ENCODE measurements around the gene SNAI3. TPM values are rescaled to one million over a fixed set of nuclear protein-coding genes. Genes with fewer than 3 reads are reported as not detected.

Gene SNAI3
- total and polyA plus RNA-seq, 2 of the 4 experiments (the other 2 are of a cell fraction): 0.21 TPM; not detected in 1

DNA sequence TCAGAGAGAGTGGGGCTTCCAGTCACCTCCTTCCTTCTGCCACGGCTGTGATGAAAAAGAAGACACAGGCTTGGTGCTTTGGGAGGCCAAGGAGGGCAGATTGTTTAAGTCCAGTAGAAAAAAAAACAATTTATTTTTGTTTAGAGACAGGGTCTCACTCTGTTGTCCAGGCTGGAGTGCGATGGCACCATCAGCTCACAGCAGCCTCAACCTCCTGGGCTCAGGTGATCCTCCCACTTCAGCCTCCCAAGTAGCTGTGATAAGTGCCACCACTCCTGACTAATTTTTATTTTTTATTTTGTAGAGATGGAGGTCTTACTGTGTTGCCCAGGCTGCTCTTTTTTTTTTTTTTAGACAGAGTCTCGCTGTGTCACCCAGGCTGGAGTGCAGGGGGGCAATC lies 20.7 kb downstream of the SNAI3 start:
- no peak overlapping the region for H2BK120ac ChIP-seq (ENCODE audit: low read depth, low read length)
- no TSS peak for BruUV-seq (replicated peaks)
- H3K56ac ChIP-seq (ENCODE audit: extremely low read depth, insufficient read depth, low read length): no peak overlapping the region
- DNase-seq (no peak), ATAC-seq (ENCODE audit: low read depth) (no peak)
- no peak overlapping the region for H4K8ac ChIP-seq (ENCODE audit: low read depth in 2 of 2, low read length in 2 of 2)
- no peaks in the 10 kb centered on the region for H3K9me3 ChIP-seq (ENCODE audit: control insufficient read depth, insufficient read depth, low read length)
- H3K14ac ChIP-seq (replicated peaks; ENCODE audit: low read depth, low read length): no peak overlapping the region
- TF ChIP-seq POLR2A (IDR thresholded peaks at IDR 0.05; ENCODE audit: low read depth, low read length): no peak
- TF ChIP-seq, protein P1, sequence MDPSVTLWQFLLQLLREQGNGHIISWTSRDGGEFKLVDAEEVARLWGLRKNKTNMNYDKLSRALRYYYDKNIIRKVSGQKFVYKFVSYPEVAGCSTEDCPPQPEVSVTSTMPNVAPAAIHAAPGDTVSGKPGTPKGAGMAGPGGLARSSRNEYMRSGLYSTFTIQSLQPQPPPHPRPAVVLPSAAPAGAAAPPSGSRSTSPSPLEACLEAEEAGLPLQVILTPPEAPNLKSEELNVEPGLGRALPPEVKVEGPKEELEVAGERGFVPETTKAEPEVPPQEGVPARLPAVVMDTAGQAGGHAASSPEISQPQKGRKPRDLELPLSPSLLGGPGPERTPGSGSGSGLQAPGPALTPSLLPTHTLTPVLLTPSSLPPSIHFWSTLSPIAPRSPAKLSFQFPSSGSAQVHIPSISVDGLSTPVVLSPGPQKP (IDR thresholded peaks at IDR 0.05; ENCODE audit: borderline replicate concordance, low read depth, low read length): no peak
- TF ChIP-seq, protein P2, sequence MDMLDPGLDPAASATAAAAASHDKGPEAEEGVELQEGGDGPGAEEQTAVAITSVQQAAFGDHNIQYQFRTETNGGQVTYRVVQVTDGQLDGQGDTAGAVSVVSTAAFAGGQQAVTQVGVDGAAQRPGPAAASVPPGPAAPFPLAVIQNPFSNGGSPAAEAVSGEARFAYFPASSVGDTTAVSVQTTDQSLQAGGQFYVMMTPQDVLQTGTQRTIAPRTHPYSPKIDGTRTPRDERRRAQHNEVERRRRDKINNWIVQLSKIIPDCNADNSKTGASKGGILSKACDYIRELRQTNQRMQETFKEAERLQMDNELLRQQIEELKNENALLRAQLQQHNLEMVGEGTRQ (IDR thresholded peaks at IDR 0.05; ENCODE audit: low read depth, low read length): no peak
- TF ChIP-seq CEBPB (IDR thresholded peaks at IDR 0.05; ENCODE audit: low read depth, low read length): no peak
- no peak for TF ChIP-seq RFX5 (IDR thresholded peaks at IDR 0.05; ENCODE audit: low read depth, low read length)
- TF ChIP-seq NFE2L2 (IDR thresholded peaks at IDR 0.05; ENCODE audit: low read depth, low read length): no peak
- no peak for TF ChIP-seq MXI1 (IDR thresholded peaks at IDR 0.05; ENCODE audit: borderline replicate concordance, low read depth, low read length)
- no peak for TF ChIP-seq SMC3 (IDR thresholded peaks at IDR 0.05; ENCODE audit: low read depth, low read length)
- TF ChIP-seq FOS (IDR thresholded peaks at IDR 0.05; ENCODE audit: low read depth, low read length): no peak
- TF ChIP-seq, protein P3, sequence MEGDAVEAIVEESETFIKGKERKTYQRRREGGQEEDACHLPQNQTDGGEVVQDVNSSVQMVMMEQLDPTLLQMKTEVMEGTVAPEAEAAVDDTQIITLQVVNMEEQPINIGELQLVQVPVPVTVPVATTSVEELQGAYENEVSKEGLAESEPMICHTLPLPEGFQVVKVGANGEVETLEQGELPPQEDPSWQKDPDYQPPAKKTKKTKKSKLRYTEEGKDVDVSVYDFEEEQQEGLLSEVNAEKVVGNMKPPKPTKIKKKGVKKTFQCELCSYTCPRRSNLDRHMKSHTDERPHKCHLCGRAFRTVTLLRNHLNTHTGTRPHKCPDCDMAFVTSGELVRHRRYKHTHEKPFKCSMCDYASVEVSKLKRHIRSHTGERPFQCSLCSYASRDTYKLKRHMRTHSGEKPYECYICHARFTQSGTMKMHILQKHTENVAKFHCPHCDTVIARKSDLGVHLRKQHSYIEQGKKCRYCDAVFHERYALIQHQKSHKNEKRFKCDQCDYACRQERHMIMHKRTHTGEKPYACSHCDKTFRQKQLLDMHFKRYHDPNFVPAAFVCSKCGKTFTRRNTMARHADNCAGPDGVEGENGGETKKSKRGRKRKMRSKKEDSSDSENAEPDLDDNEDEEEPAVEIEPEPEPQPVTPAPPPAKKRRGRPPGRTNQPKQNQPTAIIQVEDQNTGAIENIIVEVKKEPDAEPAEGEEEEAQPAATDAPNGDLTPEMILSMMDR (conservative IDR thresholded peaks at IDR 0.05; ENCODE audit: low read depth, low read length): no peak
- no peak overlapping the region for H3K23ac ChIP-seq (ENCODE audit: low read depth, low read length)
- POLR2A ChIA-PET (ENCODE audit: unreplicated experiment): no interaction called here
- H3K79me1 ChIP-seq (ENCODE audit: low read depth in 1 of 2, low read length in 2 of 2): peaks cover 16 to 22% of the 10 kb centered on the region in 2 experiments
- H3K4ac ChIP-seq (ENCODE audit: low read depth, low read length): no peak overlapping the region
- no peak overlapping the region for H3K9ac ChIP-seq (ENCODE audit: low read depth, low read length)
- intact Hi-C loops (cut with micrococcal nuclease) (no loop called here), in situ Hi-C loops (cut with MboI; ENCODE audit: low sequenced_read_pairs) (no loop called here), dilution Hi-C loops (cut with HindIII; ENCODE audit: low sequenced_read_pairs, unreplicated experiment) (no loop called here)
- CTCF ChIA-PET: no interaction called here
- no peak overlapping the region for H2BK5ac ChIP-seq (ENCODE audit: low read depth, low read length, poor library complexity, severe bottlenecking)
- no peak overlapping the region for H2BK20ac ChIP-seq (ENCODE audit: low read depth, low read length)
- no peak overlapping the region for H2BK15ac ChIP-seq (ENCODE audit: low read depth, low read length)
- no peak overlapping the region for H3K18ac ChIP-seq (ENCODE audit: low read depth, low read length)
- H2AK5ac ChIP-seq (ENCODE audit: low read depth, low read length): no peak overlapping the region
- no peaks in the 10 kb centered on the region for H4K20me1 ChIP-seq (ENCODE audit: insufficient read depth, low read length)
- H3K4me2 ChIP-seq (ENCODE audit: low read depth, low read length): no peak overlapping the region
- H3K27ac ChIP-seq (ENCODE audit: insufficient read depth, low read length): no peak overlapping the region
- no peak overlapping the region for H4K91ac ChIP-seq (ENCODE audit: insufficient read depth, low read depth, low read length)
- H3K4me1 ChIP-seq (ENCODE audit: control insufficient read depth, insufficient read depth, low read length): no peaks in the 10 kb centered on the region
- no peaks in the 10 kb centered on the region for H3K27me3 ChIP-seq (ENCODE audit: control insufficient read depth, insufficient read depth, low read length)
- no peak overlapping the region for H4K5ac ChIP-seq (ENCODE audit: low read depth, low read length)
- no peak overlapping the region for H3K4me3 ChIP-seq (ENCODE audit: insufficient read depth, low read depth, low read length)
- H2AK9ac ChIP-seq (replicated peaks; ENCODE audit: low read depth, low read length, poor library complexity): no peak overlapping the region
- H3K36me3 ChIP-seq (ENCODE audit: control insufficient read depth, insufficient read depth, low read length): peaks cover 2% of the 10 kb centered on the region; the same call in 1 of the 2 replicates
- no peaks in the 10 kb centered on the region for H3K9me1 ChIP-seq (ENCODE audit: insufficient read depth, low read length)
- H2AFZ ChIP-seq (replicated peaks; ENCODE audit: low read length, poor library complexity): no peak overlapping the region
- 100% methylated on average over 1 of the region's 3 CpGs; no CpG with 5 or more reads in 1 of the 2 experiments for WGBS, 2 experiments (ENCODE audit: extremely low coverage in 2 of 2, insufficient read length in 1 of 2)

Measured in IMR-90 (cell line).